ENCODE measurements around the gene PLD1. TPM values are rescaled to one million over a fixed set of nuclear protein-coding genes. Genes with fewer than 3 reads are reported as not detected.

Gene PLD1
- total RNA-seq, 2 donors from 2014 or later: 12.8 to 15.8 TPM

DNA sequence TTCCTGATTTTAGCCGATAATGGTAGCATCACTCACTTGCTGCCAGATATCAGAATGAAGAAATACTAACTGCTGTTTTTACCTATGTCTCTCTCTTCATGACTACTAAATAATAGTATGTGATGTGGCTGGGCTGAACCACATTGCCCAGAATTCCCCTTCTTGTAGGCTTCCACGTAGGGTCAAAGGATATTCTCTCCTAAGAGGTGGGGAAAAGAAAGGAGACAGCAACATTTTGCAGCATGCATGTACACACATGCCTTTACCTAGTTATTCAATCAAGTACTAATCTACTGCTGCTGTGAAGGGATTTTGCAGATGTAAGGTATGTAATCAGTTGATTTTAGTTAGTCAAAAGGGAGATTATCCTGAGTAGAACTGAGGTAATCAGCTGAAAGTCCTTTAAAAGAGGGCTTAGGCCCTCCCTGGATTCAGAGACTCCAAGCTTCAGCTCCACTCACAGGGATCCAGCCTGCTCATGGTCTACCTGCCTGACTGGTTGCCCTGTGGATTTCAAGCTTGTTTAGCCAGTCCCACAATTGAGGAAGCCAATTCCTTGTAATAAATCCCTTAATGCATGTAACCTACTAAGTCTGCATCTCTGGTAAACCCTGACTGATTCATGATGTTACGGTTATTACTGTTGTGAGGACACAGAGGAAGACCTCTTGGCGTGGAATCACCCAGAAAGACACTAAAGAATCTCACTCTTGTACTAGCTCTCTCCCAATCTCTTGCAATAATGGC is 20.4 kb downstream of the PLD1 start:
- no peak overlapping the region for H3K4me3 ChIP-seq
- H3K27ac ChIP-seq: no peak overlapping the region
- peak; percentile 43 for DNase-seq (ENCODE audit: low spot score)
- WGBS: 81% methylated on average over 4 of the region's 4 CpGs
- intact Hi-C loops (cut with DNase I): no loop called here
- no peak for TF ChIP-seq CTCF (IDR thresholded peaks at IDR 0.05)
- no peak for TF ChIP-seq POLR2A (IDR thresholded peaks at IDR 0.05)
- peak; percentile 56 for TF ChIP-seq POLR2AphosphoS5 (IDR thresholded peaks at IDR 0.05)
- H3K4me1 ChIP-seq (replicated peaks): peaks cover 12% of the 10 kb centered on the region
- no peaks in the 10 kb centered on the region for H3K27me3 ChIP-seq (replicated peaks; ENCODE audit: insufficient read depth)
- no peaks in the 10 kb centered on the region for H3K36me3 ChIP-seq
- no peaks in the 10 kb centered on the region for H3K9me3 ChIP-seq

GRCh38 chr3:171788546-171789351 is 21.5 kb downstream of the PLD1 start:
- no peak for DNase-seq (ENCODE audit: low spot score)
- no peaks in the 10 kb centered on the region for H3K36me3 ChIP-seq
- WGBS: 26% methylated on average over 6 of the region's 6 CpGs
- no peak overlapping the region for H3K27ac ChIP-seq
- TF ChIP-seq POLR2AphosphoS5 (IDR thresholded peaks at IDR 0.05) (peak; percentile 72), POLR2A (IDR thresholded peaks at IDR 0.05) (no peak)
- H3K4me3 ChIP-seq: no peak overlapping the region
- H3K9me3 ChIP-seq: no peaks in the 10 kb centered on the region
- intact Hi-C loops (cut with DNase I): no loop called here
- peaks cover 12% of the 10 kb centered on the region for H3K4me1 ChIP-seq (replicated peaks)
- H3K27me3 ChIP-seq (replicated peaks; ENCODE audit: insufficient read depth): no peaks in the 10 kb centered on the region

DNA sequence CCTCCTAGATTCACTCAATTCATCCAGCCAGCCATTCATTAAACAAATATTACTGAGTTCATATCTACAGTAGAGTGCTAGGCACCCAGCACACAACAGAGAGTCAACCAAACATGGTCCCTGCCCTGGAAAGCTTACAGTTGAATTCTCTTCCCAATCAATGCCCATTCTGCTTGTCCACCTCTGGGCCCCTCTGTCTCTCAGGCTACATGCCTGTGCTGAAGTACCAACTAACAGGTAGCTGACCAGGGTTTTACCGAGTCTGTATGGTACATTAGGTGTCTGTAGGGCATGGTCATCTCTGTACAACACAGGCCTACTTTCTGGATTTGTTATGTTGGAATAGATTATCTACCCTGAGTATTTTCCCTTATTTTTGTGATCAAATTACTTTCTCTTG is 23.3 kb downstream of the PLD1 start:
- no peak for TF ChIP-seq POLR2AphosphoS5 (IDR thresholded peaks at IDR 0.05)
- Histone ChIP-seq H3K36me3 (no peaks in the 10 kb centered on the region), H3K4me3 (no peak overlapping the region), H3K9me3 (no peaks in the 10 kb centered on the region), H3K27me3 (replicated peaks; ENCODE audit: insufficient read depth) (no peaks in the 10 kb centered on the region), H3K27ac (no peak overlapping the region), H3K4me1 (replicated peaks) (peaks cover 12% of the 10 kb centered on the region)
- intact Hi-C loops (cut with DNase I): no loop called here
- no peak for DNase-seq (ENCODE audit: low spot score)
- 100% methylated on average over 1 of the region's 1 CpG for WGBS

- Histone ChIP-seq H3K27me3 (replicated peaks; ENCODE audit: insufficient read depth) (peaks cover 5% of the 10 kb centered on the region), H3K4me3 (no peak overlapping the region), H3K27ac (no peak overlapping the region), H3K4me1 (replicated peaks) (peaks cover 9% of the 10 kb centered on the region), H3K9me3 (no peaks in the 10 kb centered on the region), H3K36me3 (no peaks in the 10 kb centered on the region)
- intact Hi-C loops (cut with DNase I): no loop called here
- TF ChIP-seq POLR2AphosphoS5 (IDR thresholded peaks at IDR 0.05) (peak; percentile 55), CTCF (IDR thresholded peaks at IDR 0.05) (no peak), POLR2A (IDR thresholded peaks at IDR 0.05) (no peak)
- 25% methylated on average over 5 of the region's 5 CpGs for WGBS
- DNase-seq (ENCODE audit: low spot score): no peak
Observed at GRCh38 chr3:171784937-171785336, 25.3 kb downstream of the PLD1 start.

- Histone ChIP-seq H3K27ac (no peak overlapping the region), H3K27me3 (replicated peaks; ENCODE audit: insufficient read depth) (peaks cover 5% of the 10 kb centered on the region), H3K4me3 (no peak overlapping the region), H3K4me1 (replicated peaks) (peaks cover 4% of the 10 kb centered on the region), H3K9me3 (no peaks in the 10 kb centered on the region), H3K36me3 (no peaks in the 10 kb centered on the region)
- intact Hi-C loops (cut with DNase I): no loop called here
- WGBS: 85% methylated on average over 2 of the region's 2 CpGs
- TF ChIP-seq POLR2AphosphoS5 (IDR thresholded peaks at IDR 0.05): no peak
- DNase-seq (ENCODE audit: low spot score): no peak
Observed at GRCh38 chr3:171784387-171784786, 25.9 kb downstream of the PLD1 start.

GRCh38 chr3:171783626-171784025 is 26.7 kb downstream of the PLD1 start:
- Histone ChIP-seq H3K4me3 (no peak overlapping the region), H3K9me3 (no peaks in the 10 kb centered on the region), H3K4me1 (replicated peaks) (peaks cover 4% of the 10 kb centered on the region), H3K36me3 (no peaks in the 10 kb centered on the region), H3K27me3 (replicated peaks; ENCODE audit: insufficient read depth) (peaks cover 5% of the 10 kb centered on the region), H3K27ac (no peak overlapping the region)
- intact Hi-C loops (cut with DNase I): no loop called here
- TF ChIP-seq POLR2A (IDR thresholded peaks at IDR 0.05): no peak
- TF ChIP-seq CTCF (IDR thresholded peaks at IDR 0.05): no peak
- no peak for TF ChIP-seq POLR2AphosphoS5 (IDR thresholded peaks at IDR 0.05)
- no peak for DNase-seq (ENCODE audit: low spot score)
- 71% methylated on average over 5 of the region's 5 CpGs for WGBS
